ENCODE measurements around the gene ANKLE1.

Gene ANKLE1

DNA sequence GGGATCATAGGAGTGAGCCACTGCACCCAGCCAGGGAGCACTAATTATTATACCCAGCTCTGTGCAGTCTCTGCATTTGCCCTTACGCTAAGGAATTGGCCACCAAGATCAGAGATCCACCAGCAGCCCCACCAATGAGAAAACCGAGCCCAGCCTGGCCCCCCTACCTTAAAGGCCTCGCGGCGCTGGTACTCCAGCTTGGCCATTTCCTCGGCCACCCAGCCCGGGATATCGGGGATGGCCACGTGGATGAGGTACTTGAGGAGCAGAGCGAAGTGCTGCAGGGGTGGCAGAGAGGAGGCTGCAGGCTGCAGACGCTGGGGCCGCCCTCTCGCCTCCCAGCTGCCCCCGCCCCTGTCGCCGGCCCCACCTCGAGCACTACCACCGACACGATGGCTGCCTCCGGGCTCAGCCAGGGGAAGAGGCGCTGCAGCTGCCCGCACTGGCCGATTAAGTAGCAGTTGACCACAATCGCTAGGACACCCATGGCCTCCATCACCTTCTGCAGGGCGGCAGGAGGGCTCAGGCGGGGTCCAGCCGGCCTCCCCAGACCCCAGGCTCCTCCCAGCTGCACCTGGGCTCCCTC lies 45.5 kb downstream of the ANKLE1 start:
- no peak for DNase-seq

- peak; percentile 77 for DNase-seq
These were observed 46.2 kb downstream of the ANKLE1 start for GRCh38 chr19:17327654-17328516.

DNA sequence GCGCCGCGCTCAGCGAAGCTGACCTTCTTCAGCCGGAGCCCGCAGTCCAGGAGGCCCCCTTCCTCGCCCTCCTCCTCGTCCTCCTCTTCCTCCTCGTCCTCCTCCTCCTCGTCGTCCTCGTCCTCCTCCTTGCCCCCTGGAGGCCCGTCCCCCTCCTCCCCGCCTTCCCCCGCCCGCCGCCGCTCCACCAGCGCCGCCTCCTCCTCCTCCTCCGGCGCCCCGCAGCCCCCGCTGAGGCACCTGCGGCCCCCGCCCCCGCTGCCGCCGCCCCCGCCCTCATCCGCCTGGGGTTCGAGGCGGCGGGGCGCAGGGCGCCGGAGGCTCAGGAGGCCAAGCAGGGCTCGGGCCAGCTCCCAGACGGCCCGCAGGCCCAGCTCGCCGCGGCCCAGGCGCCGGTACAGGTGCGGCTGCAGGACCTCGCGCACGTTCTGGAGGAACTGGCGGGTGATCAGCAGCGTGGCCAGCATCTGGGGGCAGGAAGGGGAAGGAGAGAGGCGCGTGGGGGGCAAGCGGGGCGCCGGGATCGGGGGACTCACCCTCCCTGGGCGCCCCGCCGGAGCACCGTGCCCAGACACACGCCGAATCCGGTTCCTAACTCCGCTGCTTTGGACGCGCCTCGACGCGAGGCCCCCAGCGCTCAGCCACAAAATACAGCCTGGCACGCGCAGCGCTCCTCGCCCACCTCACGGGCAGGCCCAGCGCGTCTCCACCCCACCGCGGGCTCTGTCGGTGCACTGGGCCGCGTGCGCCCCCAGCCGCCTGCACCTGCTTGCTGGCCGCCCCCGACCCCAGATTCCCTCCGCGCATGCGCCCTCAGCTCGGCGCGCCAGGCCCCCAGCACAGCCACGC lies 47.0 kb downstream of the ANKLE1 start:
- peak; percentile 66 for DNase-seq

DNA sequence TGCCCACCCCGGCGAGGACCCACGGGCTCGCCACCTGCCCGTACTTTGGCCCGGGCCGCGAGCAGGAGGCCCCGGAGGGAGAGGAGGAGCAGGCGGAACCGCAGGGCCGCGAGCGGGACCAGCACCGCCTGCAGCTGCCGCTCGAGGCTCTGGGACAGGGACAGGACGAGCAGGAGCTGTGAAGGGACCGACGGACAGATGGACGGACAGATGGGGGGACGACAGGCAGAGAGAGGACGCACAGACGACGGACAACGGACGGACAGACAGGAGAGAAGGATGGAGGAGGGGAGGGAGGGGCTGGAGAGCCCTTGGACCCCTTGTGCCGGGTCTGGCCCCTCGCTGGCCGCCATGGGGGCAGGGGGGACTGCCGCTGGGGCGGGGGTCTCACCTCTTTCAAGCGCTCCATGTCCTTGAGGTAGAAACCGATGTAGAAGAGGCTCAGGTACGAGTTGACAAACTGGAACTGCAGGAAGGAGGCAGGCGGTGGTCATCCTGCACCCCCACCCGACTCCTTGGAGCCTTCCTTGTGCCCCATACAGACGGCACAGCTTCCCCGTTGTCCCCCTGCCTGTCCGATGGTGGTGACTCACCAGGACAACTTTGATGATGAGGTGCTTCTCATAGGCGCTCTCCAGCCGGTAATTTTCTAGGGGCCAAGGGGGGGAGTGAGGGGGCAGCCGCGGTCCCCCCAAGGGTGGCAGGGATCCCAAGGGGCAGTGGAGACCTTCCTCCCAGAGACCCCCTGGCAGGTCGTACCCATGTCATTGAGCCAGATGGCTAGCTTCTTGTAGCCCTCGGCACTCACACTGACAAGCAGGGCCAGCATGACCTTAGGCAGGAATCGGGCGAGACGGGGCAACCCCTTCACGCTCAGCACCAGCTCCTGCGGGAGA lies 47.9 kb downstream of the ANKLE1 start:
- no peak for DNase-seq

DNA sequence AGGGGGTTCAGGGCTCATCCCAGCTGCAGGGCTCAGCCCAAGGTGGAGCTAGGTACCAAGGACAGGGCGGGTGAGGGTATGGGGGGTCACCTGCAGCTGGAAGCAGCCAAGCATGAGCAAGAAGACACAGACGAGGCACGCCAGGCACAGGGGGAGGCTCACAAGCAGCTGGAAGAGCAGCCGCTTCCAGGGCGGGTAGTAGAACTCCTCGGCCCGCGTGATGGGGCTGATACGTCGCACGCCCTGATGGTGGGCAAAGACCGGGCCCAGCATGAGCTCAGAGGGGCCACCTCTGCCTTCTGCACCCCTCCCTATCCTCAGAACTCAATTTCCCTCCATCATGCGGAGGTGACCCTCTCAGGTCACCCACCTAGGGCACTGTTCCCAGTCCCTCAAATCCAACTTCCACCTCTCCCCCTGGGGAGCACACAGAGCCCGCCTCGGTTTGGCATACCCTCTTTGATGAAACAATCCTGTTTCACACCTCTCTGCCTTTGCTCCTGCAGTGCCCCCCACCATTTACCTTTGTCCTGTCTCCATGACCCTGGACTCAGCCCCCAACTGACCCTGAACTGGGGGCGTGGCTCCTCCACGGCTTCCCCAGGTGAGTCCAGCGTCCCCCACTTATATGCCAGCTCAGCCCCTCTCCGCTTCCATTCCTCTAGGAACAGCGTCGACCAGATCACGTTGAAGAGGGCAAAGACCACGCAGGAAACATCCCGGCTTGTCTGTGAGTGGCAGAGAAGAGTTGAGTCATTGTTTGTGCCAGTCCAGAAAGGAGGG lies 48.8 kb downstream of the ANKLE1 start:
- no peak for DNase-seq

DNA sequence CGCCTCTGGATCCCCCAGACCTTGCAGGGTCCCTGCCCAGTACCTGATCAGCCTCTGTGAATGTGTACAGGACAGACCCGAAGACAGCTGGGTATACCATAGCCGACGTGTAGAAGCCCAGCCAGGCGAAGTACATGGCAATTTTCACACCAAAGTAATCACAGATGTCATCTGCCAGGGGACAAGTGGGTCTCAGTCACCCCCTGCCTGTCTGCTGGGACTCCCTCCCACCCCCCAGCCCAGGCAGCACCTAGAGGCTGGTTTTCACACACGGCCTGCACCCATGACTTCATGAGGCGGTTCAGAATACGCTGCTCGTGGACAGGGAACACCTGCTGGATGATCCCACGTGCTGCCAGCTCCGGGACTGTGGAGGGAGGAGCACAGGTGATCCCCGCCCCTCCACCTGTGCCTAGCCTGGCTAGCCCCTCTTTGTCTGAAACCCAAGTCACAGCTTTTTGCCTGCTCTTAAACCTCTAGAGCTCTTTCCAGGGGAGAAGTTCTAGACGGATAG lies 49.4 kb downstream of the ANKLE1 start:
- no peak for DNase-seq

DNA sequence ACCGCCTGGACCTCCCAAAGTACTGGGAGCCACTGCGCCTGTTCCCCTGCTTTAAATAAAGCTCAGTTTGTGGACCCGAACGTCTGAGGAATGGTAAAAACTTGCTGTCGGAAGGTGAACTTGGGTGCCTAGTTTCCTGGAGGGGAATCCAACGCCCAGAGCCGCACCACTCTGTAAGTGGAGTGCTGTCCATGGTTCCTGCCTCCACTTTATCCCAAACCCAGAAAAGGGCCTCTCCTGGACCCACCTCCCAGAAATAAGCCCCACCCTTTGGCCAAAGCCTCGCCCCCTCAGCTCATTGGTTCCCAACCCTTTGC lies 50.6 kb downstream of the ANKLE1 start:
- DNase-seq = no peak

GRCh38 chr19:17332677-17333581 lies 51.2 kb downstream of the ANKLE1 start:
- DNase-seq = no peak

- no peak for DNase-seq
These were observed 52.1 kb downstream of the ANKLE1 start for GRCh38 chr19:17333611-17334413.

DNA sequence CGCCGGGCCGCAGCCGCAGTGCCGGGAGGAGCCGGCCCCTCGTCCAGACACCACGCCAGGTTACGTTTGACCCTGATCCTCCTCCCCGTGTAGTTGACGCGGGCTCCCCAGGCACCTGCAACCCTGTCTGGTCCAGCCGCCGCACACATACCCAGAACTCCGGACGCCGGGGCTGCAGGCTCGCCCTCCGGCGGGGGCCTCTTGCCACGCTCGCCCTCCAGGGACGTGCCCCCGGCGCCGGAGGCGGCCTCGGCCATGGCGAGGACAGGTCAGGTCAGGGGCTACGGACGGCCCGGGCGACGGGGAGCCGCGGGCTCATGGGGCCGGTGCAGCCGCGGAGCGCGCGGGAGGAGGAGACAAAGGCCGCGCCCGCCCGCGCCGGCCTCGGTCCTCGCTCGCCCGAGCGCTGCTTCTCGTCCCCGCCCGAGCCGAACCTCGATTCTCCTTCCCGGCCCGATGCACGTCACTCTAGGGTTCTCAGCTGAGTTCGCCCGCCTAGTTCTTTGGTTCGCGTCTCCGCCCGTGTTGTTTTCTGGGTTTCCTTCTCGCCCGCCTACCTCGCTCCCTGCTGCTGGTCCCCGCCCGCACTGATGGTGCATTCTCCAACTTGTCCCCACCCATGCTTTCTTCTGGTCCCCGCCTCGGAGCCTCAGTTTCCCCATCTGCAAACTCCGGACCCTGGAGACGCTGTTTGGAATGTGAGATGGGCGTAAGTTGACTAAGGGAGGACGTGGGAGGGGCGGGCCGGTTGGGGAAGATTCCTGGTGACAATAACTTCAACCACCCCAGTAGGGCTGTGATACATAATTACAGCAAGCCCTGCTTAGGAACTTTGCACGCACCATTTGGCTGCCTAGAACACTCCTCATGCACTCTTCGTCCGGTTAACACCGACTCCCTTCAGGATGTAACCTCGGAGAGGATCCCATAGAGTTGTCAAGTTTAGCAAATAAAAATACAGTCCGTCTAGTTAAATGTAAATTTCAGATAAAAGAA lies 53.0 kb downstream of the ANKLE1 start, which contains the start of gene ANO8:
Gene ANO8 (minus strand): TSS at position 442 of the 996 bp plus-strand sequence. CDS start 185 bp downstream, at position 257.
- peak; percentile 98 for DNase-seq

- no peak for DNase-seq
These were observed 53.9 kb downstream of the ANKLE1 start for GRCh38 chr19:17335575-17335974.
